GM21723 (cell line): ENCODE measurements around the gene RHOT1.
"Not testable (repeated sequence)": the region's sequence is repeated elsewhere in the genome, so short reads cannot be mapped to it uniquely, and the experiment has no call there.

Experiments
- ATAC-seq: cut with Tn5 transposase; IDR thresholded peaks from one replicate; pipeline ENCODE4 v1.9.1; 2021; ENCODE audit warnings: mild to moderate bottlenecking, moderate library complexity; ENCODE audit not compliant: unreplicated experiment

The RHOT1 gene

GRCh38 chr17:32158870-32159585 lies 16.7 kb downstream of the RHOT1 start:
- no peak for ATAC-seq

GRCh38 chr17:32159586-32160438 lies 17.5 kb downstream of the RHOT1 start:
- no peak for ATAC-seq

DNA sequence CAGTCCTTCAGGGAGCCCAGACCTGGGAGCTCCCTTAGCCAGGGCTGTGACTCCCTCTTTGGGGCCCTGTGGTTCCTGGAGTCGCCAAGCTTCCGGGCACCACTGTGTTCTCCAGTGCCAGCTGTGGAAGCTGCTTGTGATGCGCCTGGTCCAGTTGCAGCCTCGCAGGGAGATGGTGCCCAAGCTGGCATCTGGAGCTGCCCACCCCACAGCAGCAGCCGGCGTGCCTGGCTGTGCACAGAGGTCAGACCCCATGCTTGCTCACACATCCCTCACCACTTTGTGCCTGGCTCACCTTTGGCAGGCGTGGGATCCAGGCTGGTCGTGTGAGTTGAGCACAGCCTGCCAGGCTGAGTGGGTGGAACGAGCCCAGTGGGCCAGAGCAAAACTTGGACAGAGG lies 18.2 kb downstream of the RHOT1 start:
- ATAC-seq = no peak

DNA sequence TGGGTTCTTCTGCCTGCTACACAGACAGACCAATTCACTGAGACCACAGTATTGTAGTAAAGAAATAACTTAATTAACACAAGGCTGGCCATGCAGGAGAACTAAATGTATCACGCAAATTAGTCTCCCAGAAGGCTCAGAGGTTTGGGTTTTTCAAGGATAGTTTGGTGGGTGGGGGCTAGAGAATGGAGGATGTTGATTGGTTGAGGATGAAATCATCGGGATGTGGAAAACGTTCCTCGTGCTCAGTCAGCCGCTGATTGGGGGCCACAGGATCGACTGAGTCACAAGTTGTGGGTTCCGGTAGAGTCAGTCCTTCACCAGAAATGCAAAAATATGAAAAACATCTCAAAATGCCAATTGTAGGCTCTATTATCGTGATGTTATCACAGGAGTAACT lies 18.7 kb downstream of the RHOT1 start:
- no peak for ATAC-seq

- ATAC-seq = no peak
Observed at GRCh38 chr17:32161506-32162365, 19.4 kb downstream of the RHOT1 start.

- no peak for ATAC-seq
Observed at GRCh38 chr17:32174889-32175288, 32.6 kb downstream of the RHOT1 start.

GRCh38 chr17:32178679-32179078 lies 36.4 kb downstream of the RHOT1 start:
- not testable (repeated sequence) for ATAC-seq

GRCh38 chr17:32179103-32179502 lies 36.8 kb downstream of the RHOT1 start:
- not testable (repeated sequence) for ATAC-seq

- not testable (repeated sequence) for ATAC-seq
Observed at GRCh38 chr17:32179526-32179925, 37.2 kb downstream of the RHOT1 start.

GRCh38 chr17:32180262-32180661 lies 38.0 kb downstream of the RHOT1 start:
- ATAC-seq = not testable (repeated sequence)

- no peak for ATAC-seq
Observed at GRCh38 chr17:32185875-32186274, 43.6 kb downstream of the RHOT1 start.

GRCh38 chr17:32187271-32187670 lies 45.0 kb downstream of the RHOT1 start:
- no peak for ATAC-seq

- no peak for ATAC-seq
Observed at GRCh38 chr17:32189343-32189742, 47.0 kb downstream of the RHOT1 start.

- no peak for ATAC-seq
Observed at GRCh38 chr17:32191306-32191705, 49.0 kb downstream of the RHOT1 start.

- no peak for ATAC-seq
Observed at GRCh38 chr17:32192379-32192778, 50.1 kb downstream of the RHOT1 start.

DNA sequence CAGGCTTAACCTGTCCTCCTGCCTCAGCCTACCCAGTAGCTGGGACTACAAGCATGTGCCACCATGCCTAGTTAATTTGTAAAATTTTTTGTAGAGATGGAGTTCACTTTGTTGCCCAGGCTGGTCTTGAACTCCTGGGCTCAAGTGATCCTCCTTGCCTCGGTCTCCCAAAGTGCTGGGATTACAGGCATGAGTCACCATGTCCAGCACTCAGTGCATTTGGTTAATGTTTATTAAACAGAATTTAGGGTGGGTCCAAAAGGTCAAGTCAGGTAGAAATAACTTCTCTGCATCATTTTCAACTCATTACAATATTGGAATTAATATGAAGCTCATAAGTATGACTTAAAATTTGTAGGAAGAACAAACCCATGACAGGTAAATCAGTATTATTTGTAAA lies 55.7 kb downstream of the RHOT1 start:
- ATAC-seq = no peak

DNA sequence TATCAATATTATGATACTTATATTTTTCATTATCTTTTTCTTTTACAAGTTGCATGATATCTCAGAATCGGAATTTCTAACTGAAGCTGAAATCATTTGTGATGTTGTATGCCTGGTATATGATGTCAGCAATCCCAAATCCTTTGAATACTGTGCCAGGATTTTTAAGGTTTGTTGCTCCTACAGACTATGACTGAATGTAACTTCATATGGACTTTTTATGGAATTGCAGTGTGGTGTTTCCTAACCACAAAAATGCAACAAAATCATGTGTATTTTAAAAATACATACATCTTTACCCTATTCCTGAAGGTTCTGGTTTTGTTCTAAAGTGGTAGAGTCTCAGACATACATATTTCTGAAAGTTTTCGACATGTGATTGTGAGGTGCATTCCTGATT lies 64.6 kb downstream of the RHOT1 start:
- ATAC-seq = no peak

- ATAC-seq = no peak
Observed at GRCh38 chr17:32208436-32208835, 66.1 kb downstream of the RHOT1 start.

DNA sequence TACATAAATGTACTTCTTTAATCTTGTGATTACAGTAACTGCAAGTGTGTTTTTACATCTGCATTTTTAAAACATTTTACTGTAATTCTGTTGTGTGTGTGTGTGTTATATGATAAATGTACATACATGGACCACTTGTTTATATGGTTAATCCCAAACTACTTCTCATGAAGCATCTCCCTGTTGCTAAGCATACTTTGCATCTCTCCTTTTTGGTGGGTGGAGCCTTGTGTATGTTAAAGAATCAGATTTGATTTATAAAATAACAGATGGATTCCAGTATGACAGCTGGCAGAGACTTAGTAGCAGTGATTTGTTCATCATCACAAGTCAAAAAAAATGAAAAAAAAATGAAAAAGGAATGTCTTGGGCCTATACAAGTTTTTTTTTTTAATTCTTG lies 67.3 kb downstream of the RHOT1 start:
- no peak for ATAC-seq

DNA sequence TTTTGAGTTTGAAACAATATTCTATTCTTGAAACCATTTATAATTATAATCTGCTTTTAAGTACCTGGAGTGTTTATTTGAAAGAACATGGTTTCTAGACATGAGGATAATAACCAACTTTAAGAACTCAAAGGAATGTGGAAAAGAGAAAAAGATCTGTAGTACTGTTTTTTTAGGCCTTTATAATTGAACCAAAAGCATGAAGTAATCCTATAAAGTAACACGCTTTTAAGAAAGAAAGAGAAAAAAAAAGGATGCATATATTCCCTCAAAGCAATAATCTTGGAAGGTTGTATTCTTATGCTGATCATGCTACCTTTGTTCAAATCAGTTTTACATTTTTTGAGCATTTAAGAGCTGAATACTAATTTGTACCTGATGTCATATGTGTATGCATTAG lies 69.4 kb downstream of the RHOT1 start:
- no peak for ATAC-seq

- ATAC-seq = no peak
Observed at GRCh38 chr17:32215696-32216095, 73.4 kb downstream of the RHOT1 start.
